ENCODE measurements around the gene FAM53A.

The FAM53A gene

DNA sequence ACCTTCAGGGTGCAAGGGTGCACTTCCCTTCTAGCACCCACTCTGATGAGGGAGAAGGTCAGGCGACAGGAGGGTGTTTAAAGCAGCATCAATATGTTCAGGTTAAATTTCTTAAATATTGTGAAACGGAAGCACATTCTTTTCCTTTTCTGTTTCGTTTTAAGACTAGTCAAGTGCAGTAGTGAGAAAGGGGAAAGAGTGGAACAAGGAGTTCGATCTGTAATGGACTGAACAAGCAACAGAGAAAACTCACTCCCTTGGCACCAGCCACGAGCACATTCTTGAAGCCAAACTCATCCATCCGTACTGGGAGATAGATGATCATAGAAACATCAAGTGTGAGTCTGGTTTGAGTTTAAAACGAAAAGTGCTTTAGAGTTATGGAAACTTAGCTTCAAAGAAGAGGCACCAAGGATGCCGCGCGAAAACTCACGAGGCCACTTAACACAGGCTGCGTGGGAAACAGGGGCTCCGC, 815 bp downstream of the FAM53A start:
- Histone ChIP-seq H3K4me3 (peak overlapping the region; percentile 77 to 95), H3K36me3 (no peaks in the 10 kb centered on the region), H3K9me3 (no peaks in the 10 kb centered on the region), H3K27me3 (no peaks in the 10 kb centered on the region), H3K27ac (peak overlapping the region; percentile 84 to 86), H3K4me1 (peaks cover 0 to 16% (median 3%) of the 10 kb centered on the region in 4 donors)
- intact Hi-C loops (cut with DNase I; ENCODE audit: low total_unique reads), result loop anchor here (5.0 kb wide), 1 partner anchor 559 kb away; the partner anchor contains the start of genes HAUS3 and POLN
- DNase-seq, result peak in 1 of 2 donors; percentile 50
- TF ChIP-seq, protein P1, sequence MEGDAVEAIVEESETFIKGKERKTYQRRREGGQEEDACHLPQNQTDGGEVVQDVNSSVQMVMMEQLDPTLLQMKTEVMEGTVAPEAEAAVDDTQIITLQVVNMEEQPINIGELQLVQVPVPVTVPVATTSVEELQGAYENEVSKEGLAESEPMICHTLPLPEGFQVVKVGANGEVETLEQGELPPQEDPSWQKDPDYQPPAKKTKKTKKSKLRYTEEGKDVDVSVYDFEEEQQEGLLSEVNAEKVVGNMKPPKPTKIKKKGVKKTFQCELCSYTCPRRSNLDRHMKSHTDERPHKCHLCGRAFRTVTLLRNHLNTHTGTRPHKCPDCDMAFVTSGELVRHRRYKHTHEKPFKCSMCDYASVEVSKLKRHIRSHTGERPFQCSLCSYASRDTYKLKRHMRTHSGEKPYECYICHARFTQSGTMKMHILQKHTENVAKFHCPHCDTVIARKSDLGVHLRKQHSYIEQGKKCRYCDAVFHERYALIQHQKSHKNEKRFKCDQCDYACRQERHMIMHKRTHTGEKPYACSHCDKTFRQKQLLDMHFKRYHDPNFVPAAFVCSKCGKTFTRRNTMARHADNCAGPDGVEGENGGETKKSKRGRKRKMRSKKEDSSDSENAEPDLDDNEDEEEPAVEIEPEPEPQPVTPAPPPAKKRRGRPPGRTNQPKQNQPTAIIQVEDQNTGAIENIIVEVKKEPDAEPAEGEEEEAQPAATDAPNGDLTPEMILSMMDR (IDR thresholded peaks at IDR 0.05), result no peak

DNA sequence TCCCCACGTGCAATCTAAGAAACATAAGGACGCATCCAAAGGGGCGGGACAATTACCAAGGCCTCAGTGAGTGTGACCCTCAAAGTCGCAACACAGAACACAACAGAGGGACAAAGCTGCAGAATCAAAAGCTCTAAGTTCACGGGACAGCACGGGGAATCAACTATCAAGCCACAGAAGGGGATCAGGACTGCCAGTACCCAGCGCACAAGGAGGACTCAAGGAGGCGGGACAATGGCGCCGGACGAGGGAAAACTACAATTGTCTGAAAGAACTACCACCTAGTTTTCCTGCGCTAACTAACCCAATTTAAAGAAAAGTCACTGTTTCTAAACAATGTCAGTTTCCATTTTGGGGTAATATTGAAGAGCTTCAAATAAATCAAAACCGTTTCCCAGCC, 1.3 kb downstream of the FAM53A start:
- TF ChIP-seq, protein P1 (IDR thresholded peaks at IDR 0.05), result no peak
- Histone ChIP-seq H3K4me1 (peaks cover 0 to 16% (median 3%) of the 10 kb centered on the region in 4 donors), H3K27me3 (no peaks in the 10 kb centered on the region), H3K27ac (peak overlapping the region; percentile 84 to 86), H3K4me3 (peak overlapping the region; percentile 77 to 95), H3K36me3 (no peaks in the 10 kb centered on the region), H3K9me3 (no peaks in the 10 kb centered on the region)
- DNase-seq, result no peak
- intact Hi-C loops (cut with DNase I; ENCODE audit: low total_unique reads), result loop anchor here (5.0 kb wide), 1 partner anchor 559 kb away; the partner anchor contains the start of genes HAUS3 and POLN

DNA sequence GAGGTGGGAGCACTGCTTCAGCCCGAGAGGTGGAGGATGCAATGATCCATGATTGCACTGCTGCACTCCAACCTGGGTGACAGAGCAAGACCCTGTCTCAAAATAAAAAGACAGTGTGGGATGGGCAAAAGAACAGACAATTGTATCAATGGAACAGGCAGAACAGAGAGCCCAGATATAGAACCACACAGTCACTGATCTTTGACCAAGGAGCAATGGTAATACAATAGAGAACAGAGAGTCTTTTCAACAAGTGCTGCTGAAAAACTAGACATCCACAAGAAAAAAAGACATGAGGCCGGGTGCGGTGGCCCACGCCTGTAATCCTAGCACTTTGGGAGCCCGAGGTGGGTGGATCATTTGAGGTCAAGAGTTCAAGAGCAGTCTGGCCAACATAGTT, 5.9 kb downstream of the FAM53A start:
- intact Hi-C loops (cut with DNase I; ENCODE audit: low total_unique reads), result no loop called here
- H3K4me3 ChIP-seq, result no peak overlapping the region
- no peaks in the 10 kb centered on the region for H3K27me3 ChIP-seq
- TF ChIP-seq, protein P1 (IDR thresholded peaks at IDR 0.05), result no peak
- no peak overlapping the region for H3K27ac ChIP-seq
- no peaks in the 10 kb centered on the region for H3K9me3 ChIP-seq
- no peaks in the 10 kb centered on the region for H3K36me3 ChIP-seq
- H3K4me1 ChIP-seq, result peaks cover 0 to 4% (median 0%) of the 10 kb centered on the region in 4 donors
- no peak for DNase-seq

DNA sequence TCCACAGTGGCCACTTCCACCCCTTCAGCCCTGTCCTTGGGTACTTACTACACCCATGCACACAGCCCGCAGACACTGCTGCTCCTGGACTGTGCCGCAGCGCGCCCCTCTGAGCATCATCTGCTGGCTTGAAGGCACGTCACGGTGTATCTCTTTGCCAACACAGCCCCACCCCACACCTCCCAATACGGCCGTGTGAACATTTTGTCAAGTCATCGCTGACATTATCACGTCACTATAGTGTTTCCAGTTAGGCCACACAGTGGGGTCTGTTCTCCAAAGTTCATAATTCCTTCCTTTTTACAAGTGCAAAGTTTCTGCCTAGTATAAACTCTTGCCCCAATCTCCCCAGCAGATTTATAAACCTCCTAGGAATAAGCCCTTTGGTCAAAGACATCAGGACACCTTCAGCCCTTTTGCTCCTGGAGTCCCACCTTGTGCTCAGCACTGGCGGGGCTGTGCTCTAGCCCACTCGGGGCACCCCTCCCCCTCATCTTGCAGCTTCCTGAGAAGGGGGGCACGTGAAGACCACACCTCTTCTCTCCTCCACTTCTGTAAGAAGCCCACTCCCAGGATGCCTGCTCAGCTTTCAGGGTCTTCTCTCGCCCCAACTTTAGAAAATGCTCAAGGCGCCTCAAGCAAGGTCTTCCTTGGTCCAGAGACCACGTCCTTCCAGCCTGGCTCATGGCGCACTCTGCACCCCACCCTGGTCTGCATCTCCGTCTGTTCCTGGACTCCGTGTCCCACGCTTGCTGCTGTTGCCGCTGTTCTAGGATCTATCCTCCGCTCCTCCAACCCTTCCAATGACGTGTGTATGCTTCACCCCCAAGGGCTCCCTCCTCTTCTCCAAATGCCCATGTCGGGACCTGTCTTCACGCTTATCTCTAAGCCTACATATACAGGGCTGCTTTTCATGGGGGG, 7.2 kb downstream of the FAM53A start:
- intact Hi-C loops (cut with DNase I; ENCODE audit: low total_unique reads), result no loop called here
- H3K4me3 ChIP-seq, result no peak overlapping the region

GRCh38 chr4:1675802-1676137, 8.3 kb downstream of the FAM53A start:
- Histone ChIP-seq H3K27me3 (no peaks in the 10 kb centered on the region), H3K27ac (no peak overlapping the region), H3K9me3 (no peaks in the 10 kb centered on the region), H3K4me3 (no peak overlapping the region), H3K4me1 (no peaks in the 10 kb centered on the region), H3K36me3 (no peaks in the 10 kb centered on the region)
- TF ChIP-seq, protein P1 (IDR thresholded peaks at IDR 0.05), result no peak
- no peak for DNase-seq
- intact Hi-C loops (cut with DNase I; ENCODE audit: low total_unique reads), result no loop called here

More for the DNA sequence above, 7.2 kb downstream of the FAM53A start:
- Histone ChIP-seq H3K27me3 (no peaks in the 10 kb centered on the region), H3K36me3 (no peaks in the 10 kb centered on the region), H3K27ac (no peak overlapping the region), H3K9me3 (no peaks in the 10 kb centered on the region), H3K4me1 (no peaks in the 10 kb centered on the region)
- DNase-seq, result no peak
- TF ChIP-seq, protein P1 (IDR thresholded peaks at IDR 0.05), result no peak
